Cardiac muscle cell (in vitro differentiated cells and primary cell): ENCODE data around the gene KMT2D. TPM values are rescaled to one million over a fixed set of nuclear protein-coding genes. Genes with fewer than 3 reads are reported as not detected.

Experiments used
- DNase-seq, 2 donors: peaks; one replicate each; pipeline versions ENCODE4 v3.0.0 to v3.0.0-alpha.2; 2010 to 2017; ENCODE audit warnings: low read depth in 1 of 2, low spot score in 1 of 2
- H3K27ac ChIP-seq: fragments of 200-600 bp; sonication (generic); 2 replicates; pipeline ENCODE4 v1.5.1; 2016
- H3K27me3 ChIP-seq: fragments of 200-600 bp; sonication (generic); 2 replicates; pipeline ENCODE4 v1.6.0; 2016; ENCODE audit warnings: control low read depth
- H3K36me3 ChIP-seq: fragments of 200-600 bp; sonication (generic); 2 replicates; pipeline ENCODE4 v1.5.1; 2016; ENCODE audit warnings: control low read depth
- H3K4me1 ChIP-seq: fragments of 200-600 bp; sonication (generic); 2 replicates; pipeline ENCODE4 v1.8.1; 2017; ENCODE audit warnings: low read depth, mild to moderate bottlenecking, mixed run types
- H3K4me3 ChIP-seq: fragments of 200-600 bp; sonication (generic); 2 replicates; pipeline ENCODE4 v1.5.1; 2016; ENCODE audit warnings: mild to moderate bottlenecking
- H3K9me3 ChIP-seq: fragments of 200-600 bp; sonication (generic); 2 replicates; pipeline ENCODE4 v1.5.1; 2017; ENCODE audit warnings: low read depth, mild to moderate bottlenecking, control low read depth
- CTCF ChIP-seq: IDR thresholded peaks from 2 replicates; pipeline ENCODE4 v1.5.1; 2012; ENCODE audit warnings: low read depth, mild to moderate bottlenecking, low read length
- polyA plus RNA-seq: library from polyadenylated mRNA; unstranded; fragments of >200 nt; fragmentation: Nextera tagmentation; extraction: Ambion mirVana; gene quantifications from 2 replicates; pipeline ENCODE4 v1.2.1, GENCODE V29; 2016
- total RNA-seq: library from RNA; depleted of rRNA; stranded (reverse); fragments of >200 nt; gene quantifications from 2 replicates; pipeline ENCODE4 v1.2.3, GENCODE V29; 2016

KMT2D gene
- total and polyA plus RNA-seq, 2 experiments from 2014 or later, result 31.0 to 41.3 TPM

GRCh38 chr12:49049566-49050224 lies 10.9 kb downstream of the KMT2D start:
- Histone ChIP-seq H3K4me3 (no peak overlapping the region), H3K9me3 (no peaks in the 10 kb centered on the region), H3K27me3 (no peaks in the 10 kb centered on the region), H3K4me1 (no peaks in the 10 kb centered on the region), H3K27ac (no peak overlapping the region), H3K36me3 (peaks cover 76% of the 10 kb centered on the region)
- no peak for TF ChIP-seq CTCF
- peak in 1 of 2 donors; percentile 71 for DNase-seq

- Histone ChIP-seq H3K27ac (no peak overlapping the region), H3K9me3 (no peaks in the 10 kb centered on the region), H3K4me3 (no peak overlapping the region), H3K4me1 (no peaks in the 10 kb centered on the region), H3K27me3 (no peaks in the 10 kb centered on the region), H3K36me3 (peaks cover 76% of the 10 kb centered on the region)
- TF ChIP-seq CTCF, result no peak
- no peak for DNase-seq
Observed at GRCh38 chr12:49048953-49049352, 11.6 kb downstream of the KMT2D start.

- no peaks in the 10 kb centered on the region for H3K27me3 ChIP-seq
- no peaks in the 10 kb centered on the region for H3K4me1 ChIP-seq
- DNase-seq, result no peak
- H3K27ac ChIP-seq, result no peak overlapping the region
- no peak overlapping the region for H3K4me3 ChIP-seq
- no peaks in the 10 kb centered on the region for H3K9me3 ChIP-seq
- TF ChIP-seq CTCF, result no peak
- peaks cover 80% of the 10 kb centered on the region for H3K36me3 ChIP-seq
Observed at GRCh38 chr12:49046129-49046895, 14.3 kb downstream of the KMT2D start.

- H3K9me3 ChIP-seq, result no peaks in the 10 kb centered on the region
- DNase-seq, result no peak
- peaks cover 79% of the 10 kb centered on the region for H3K36me3 ChIP-seq
- no peaks in the 10 kb centered on the region for H3K4me1 ChIP-seq
- H3K27ac ChIP-seq, result no peak overlapping the region
- H3K27me3 ChIP-seq, result no peaks in the 10 kb centered on the region
- H3K4me3 ChIP-seq, result no peak overlapping the region
- TF ChIP-seq CTCF, result no peak
Observed at GRCh38 chr12:49044660-49045059, 15.9 kb downstream of the KMT2D start.

GRCh38 chr12:49043856-49044258 lies 16.7 kb downstream of the KMT2D start:
- peak; percentile 62 to 69 for DNase-seq
- Histone ChIP-seq H3K9me3 (no peaks in the 10 kb centered on the region), H3K36me3 (peaks cover 77% of the 10 kb centered on the region), H3K4me3 (no peak overlapping the region), H3K4me1 (no peaks in the 10 kb centered on the region), H3K27me3 (no peaks in the 10 kb centered on the region), H3K27ac (no peak overlapping the region)
- peak; percentile 69 for TF ChIP-seq CTCF
